Retinal pigment epithelial cell (primary cell): ENCODE results near the gene SPRED3.
A peak's percentile ranks its signal among the peaks of the same experiment; 100 is the strongest.

Source experiments
- DNase-seq: peaks from one replicate; pipeline ENCODE4 v3.0.0-alpha.2; 2010; ENCODE audit warnings: low read depth
- H3K4me3 ChIP-seq: 2 replicates; pipeline ENCODE4 v1.5.1; 2011; ENCODE audit warnings: mild to moderate bottlenecking, low read length, control low read depth, moderate library complexity
- CTCF ChIP-seq: conservative IDR thresholded peaks from 2 replicates; pipeline ENCODE4 v1.5.1; 2011; ENCODE audit warnings: low read depth, low read length, control low read depth, inconsistent platforms

Gene SPRED3

GRCh38 chr19:38383184-38383583 lies 5.3 kb upstream of the SPRED3 start:
- DNase-seq = no peak
- no peak overlapping the region for H3K4me3 ChIP-seq
- TF ChIP-seq CTCF = no peak

GRCh38 chr19:38383743-38384142 lies 4.8 kb upstream of the SPRED3 start:
- H3K4me3 ChIP-seq = no peak overlapping the region
- no peak for TF ChIP-seq CTCF

GRCh38 chr19:38384209-38385027 lies 4.1 kb upstream of the SPRED3 start:
- no peak for DNase-seq
- TF ChIP-seq CTCF = peak; percentile 51
- no peak overlapping the region for H3K4me3 ChIP-seq

More at GRCh38 chr19:38383743-38384142, 4.8 kb upstream of the SPRED3 start:
- no peak for DNase-seq

GRCh38 chr19:38385057-38385803 lies 3.3 kb upstream of the SPRED3 start:
- TF ChIP-seq CTCF = no peak
- H3K4me3 ChIP-seq = no peak overlapping the region
- no peak for DNase-seq

- no peak for DNase-seq
- H3K4me3 ChIP-seq = no peak overlapping the region
- no peak for TF ChIP-seq CTCF
Measured at GRCh38 chr19:38385804-38386257, 2.7 kb upstream of the SPRED3 start.

GRCh38 chr19:38386300-38386970 lies 2.1 kb upstream of the SPRED3 start:
- H3K4me3 ChIP-seq = no peak overlapping the region
- DNase-seq = no peak
- TF ChIP-seq CTCF = no peak
